ENCODE results near the gene MRPL58. TPM values are rescaled to one million over a fixed set of nuclear protein-coding genes. Genes with fewer than 3 reads are reported as not detected.

Gene MRPL58
- polyA plus RNA-seq, 1 donor from 2014 or later, result 53.9 TPM

- H3K4me3 Mint-ChIP-seq, result no peak overlapping the region
- H3K9me3 Mint-ChIP-seq, result no peaks in the 10 kb centered on the region
- no peaks in the 10 kb centered on the region for H3K27me3 Mint-ChIP-seq
- H3K36me3 Mint-ChIP-seq, result peaks cover 4% of the 10 kb centered on the region
- no peak overlapping the region for H3K27ac Mint-ChIP-seq
- peaks cover 0 to 2% (median 0%) of the 10 kb centered on the region in 3 donors for H3K4me1 Mint-ChIP-seq
Observed at GRCh38 chr17:75061618-75062017, 49.1 kb downstream of the MRPL58 start.

GRCh38 chr17:75063201-75063600, 50.7 kb downstream of the MRPL58 start:
- H3K27ac Mint-ChIP-seq, result no peak overlapping the region
- peaks cover 4% of the 10 kb centered on the region for H3K36me3 Mint-ChIP-seq
- H3K27me3 Mint-ChIP-seq, result no peaks in the 10 kb centered on the region
- no peak overlapping the region for H3K4me3 Mint-ChIP-seq
- peaks cover 0 to 5% (median 0%) of the 10 kb centered on the region in 3 donors for H3K4me1 Mint-ChIP-seq
- no peaks in the 10 kb centered on the region for H3K9me3 Mint-ChIP-seq

DNA sequence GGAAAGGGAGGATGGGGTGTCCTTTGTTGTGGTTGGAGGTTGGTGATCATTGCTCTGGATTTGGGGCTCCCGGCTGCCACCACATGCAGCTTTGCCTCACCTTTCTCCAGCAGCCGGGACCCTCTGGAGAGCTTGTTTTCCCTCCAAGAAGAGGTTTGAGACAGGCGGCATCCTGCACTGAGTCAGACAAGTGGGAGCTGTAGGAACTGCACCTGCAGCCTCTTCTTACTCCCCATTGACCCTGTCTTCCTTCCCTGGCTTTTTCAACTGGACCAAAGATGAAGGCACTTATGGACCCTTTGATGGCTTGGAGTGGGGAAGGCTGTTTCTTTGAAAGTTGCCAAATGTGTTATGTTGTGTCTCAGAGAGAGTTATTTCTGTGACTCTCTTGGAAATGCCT, 51.2 kb downstream of the MRPL58 start:
- Mint-ChIP-seq H3K27ac (no peak overlapping the region), H3K4me3 (no peak overlapping the region), H3K27me3 (no peaks in the 10 kb centered on the region), H3K9me3 (no peaks in the 10 kb centered on the region), H3K4me1 (peaks cover 0 to 5% (median 0%) of the 10 kb centered on the region in 3 donors), H3K36me3 (peaks cover 4% of the 10 kb centered on the region)

- Mint-ChIP-seq H3K4me3 (no peak overlapping the region), H3K4me1 (peaks cover 0 to 6% (median 0%) of the 10 kb centered on the region in 3 donors), H3K27ac (no peak overlapping the region), H3K9me3 (no peaks in the 10 kb centered on the region), H3K36me3 (peaks cover 4% of the 10 kb centered on the region), H3K27me3 (no peaks in the 10 kb centered on the region)
Observed at GRCh38 chr17:75064040-75064439, 51.6 kb downstream of the MRPL58 start.

DNA sequence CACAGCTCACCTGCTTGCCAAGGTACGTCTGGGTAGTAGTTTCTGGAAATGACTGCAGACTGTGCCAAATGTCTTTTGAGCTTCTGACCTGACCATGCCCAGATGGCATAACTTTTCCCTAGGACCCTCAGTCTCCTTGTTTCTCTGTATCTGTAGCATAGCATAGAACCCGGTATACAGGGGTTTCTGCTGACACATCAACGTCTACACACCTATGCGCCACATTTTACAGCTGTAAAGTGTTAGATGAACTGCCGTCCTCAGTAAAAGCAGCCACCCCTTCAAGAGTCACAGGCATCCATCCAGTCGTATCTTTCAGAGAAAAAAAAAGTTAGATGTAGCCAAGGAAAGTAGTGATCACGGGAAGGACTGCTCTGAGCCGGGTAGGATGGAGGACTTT, 52.0 kb downstream of the MRPL58 start:
- peaks cover 0 to 6% (median 0%) of the 10 kb centered on the region in 3 donors for H3K4me1 Mint-ChIP-seq
- no peaks in the 10 kb centered on the region for H3K9me3 Mint-ChIP-seq
- H3K36me3 Mint-ChIP-seq, result peaks cover 4% of the 10 kb centered on the region
- H3K27me3 Mint-ChIP-seq, result no peaks in the 10 kb centered on the region
- H3K27ac Mint-ChIP-seq, result no peak overlapping the region
- H3K4me3 Mint-ChIP-seq, result no peak overlapping the region

DNA sequence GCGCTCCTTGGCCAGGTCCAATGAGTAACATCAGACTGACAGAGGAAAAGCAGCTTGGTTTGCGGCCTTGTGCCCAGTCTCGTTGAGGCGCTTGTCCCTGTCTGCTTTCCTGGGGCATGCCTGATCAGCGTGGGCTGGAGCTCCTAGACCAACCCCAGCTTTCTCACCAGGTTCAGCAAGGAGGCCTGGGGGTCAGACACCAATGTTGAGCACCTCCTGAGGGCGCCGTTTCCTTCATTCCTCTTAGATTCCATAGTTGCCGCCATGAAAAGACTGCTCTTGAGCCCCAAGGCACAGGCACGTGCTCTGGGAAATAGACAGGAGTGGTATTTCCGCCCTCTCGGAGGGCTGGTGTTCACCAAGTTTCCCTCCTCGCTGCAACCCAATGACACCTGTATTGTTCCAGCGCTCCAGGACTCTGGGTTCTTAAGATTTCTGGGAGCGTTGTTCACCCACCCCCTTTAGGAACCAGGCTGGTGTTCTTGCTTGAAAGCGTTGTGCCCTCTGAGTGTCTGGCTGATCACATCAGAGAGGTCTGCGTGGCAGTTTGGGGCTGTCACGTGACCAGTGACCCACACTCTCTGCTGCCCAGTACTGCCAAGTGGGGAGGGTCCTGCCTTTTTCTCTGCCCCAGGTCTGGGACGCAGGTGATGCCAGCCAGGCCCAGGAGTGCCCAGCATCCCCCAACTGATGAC, 52.5 kb downstream of the MRPL58 start:
- no peak overlapping the region for H3K27ac Mint-ChIP-seq
- peaks cover 0 to 6% (median 4%) of the 10 kb centered on the region in 3 donors for H3K4me1 Mint-ChIP-seq
- H3K9me3 Mint-ChIP-seq, result no peaks in the 10 kb centered on the region
- no peaks in the 10 kb centered on the region for H3K27me3 Mint-ChIP-seq
- no peak overlapping the region for H3K4me3 Mint-ChIP-seq
- H3K36me3 Mint-ChIP-seq, result peaks cover 4% of the 10 kb centered on the region

DNA sequence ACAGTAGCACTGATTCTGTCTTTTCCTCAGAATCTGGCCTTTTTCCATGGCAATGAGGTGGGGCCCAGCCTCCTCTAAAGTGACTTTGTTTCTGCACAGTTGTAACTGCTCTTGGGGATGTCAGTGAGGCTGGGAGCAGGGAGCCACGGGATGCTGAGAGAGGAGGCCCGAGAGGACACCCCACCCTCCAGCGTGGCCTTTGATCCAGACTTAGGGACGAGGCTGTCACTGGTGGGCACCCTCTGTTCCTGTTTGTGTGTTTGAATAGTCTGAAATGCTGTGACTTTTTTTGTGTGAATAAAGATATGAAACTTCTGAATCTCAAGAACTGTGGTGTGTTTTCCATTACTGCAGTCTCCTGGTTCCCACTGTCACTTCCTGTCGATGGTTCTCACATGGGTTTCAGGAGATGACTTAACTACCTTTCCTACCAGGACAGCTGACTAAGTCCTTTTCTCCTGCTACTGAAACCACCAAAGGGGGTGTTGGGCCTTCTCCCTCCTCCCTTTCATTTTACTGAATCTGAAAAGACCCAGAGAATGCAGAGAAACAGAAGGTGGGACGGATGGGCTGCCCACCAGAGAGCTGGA, 53.2 kb downstream of the MRPL58 start:
- no peaks in the 10 kb centered on the region for H3K27me3 Mint-ChIP-seq
- peaks cover 0 to 6% (median 4%) of the 10 kb centered on the region in 3 donors for H3K4me1 Mint-ChIP-seq
- H3K4me3 Mint-ChIP-seq, result no peak overlapping the region
- no peaks in the 10 kb centered on the region for H3K9me3 Mint-ChIP-seq
- peaks cover 4% of the 10 kb centered on the region for H3K36me3 Mint-ChIP-seq
- no peak overlapping the region for H3K27ac Mint-ChIP-seq

DNA sequence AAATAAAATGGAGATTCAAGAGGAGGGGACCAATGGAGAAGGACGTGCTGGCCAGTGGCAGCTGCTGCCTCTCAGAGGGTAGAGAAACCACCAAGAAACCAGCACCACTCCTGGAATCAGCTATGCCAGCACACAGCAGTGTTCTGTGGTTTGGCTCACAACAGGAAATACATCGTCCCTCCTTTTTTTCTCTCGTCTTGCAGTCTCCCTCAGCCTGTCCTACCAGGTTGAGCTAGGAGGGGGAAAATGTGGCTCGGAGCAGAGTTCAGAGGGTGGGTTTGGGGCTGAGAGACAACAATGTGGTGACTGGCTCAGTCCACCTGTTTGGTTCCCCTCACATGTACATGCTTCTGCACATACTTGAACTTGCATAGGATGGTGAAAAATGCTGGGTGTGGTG, 55.4 kb downstream of the MRPL58 start:
- H3K27ac Mint-ChIP-seq, result no peak overlapping the region
- H3K27me3 Mint-ChIP-seq, result no peaks in the 10 kb centered on the region
- no peaks in the 10 kb centered on the region for H3K9me3 Mint-ChIP-seq
- H3K36me3 Mint-ChIP-seq, result peaks cover 2% of the 10 kb centered on the region
- peaks cover 0 to 8% (median 4%) of the 10 kb centered on the region in 3 donors for H3K4me1 Mint-ChIP-seq
- peak overlapping the region in 1 of 4 donors; percentile 39 for H3K4me3 Mint-ChIP-seq

DNA sequence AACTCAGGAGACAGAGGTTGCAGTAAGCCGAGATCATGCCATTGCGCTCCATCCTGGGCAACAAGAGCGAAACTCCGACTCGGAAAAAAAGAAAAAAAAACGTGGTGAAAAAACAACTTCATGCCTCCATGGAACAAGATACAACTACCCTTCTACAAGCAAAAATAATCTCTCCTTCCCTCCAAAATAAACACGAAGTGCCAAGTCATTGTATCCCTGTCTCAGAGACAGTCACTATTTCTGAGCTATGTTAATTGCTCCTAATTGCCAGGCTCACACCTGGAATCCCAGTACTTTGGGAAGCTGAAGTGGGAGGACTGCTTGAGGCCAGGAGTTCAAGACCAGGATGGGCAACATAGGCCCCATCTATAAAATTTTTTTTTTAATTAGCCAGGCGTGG, 56.3 kb downstream of the MRPL58 start:
- Mint-ChIP-seq H3K36me3 (peaks cover 2% of the 10 kb centered on the region), H3K27ac (no peak overlapping the region), H3K27me3 (no peaks in the 10 kb centered on the region), H3K4me3 (no peak overlapping the region), H3K9me3 (no peaks in the 10 kb centered on the region), H3K4me1 (peaks cover 0 to 8% (median 4%) of the 10 kb centered on the region in 3 donors)

DNA sequence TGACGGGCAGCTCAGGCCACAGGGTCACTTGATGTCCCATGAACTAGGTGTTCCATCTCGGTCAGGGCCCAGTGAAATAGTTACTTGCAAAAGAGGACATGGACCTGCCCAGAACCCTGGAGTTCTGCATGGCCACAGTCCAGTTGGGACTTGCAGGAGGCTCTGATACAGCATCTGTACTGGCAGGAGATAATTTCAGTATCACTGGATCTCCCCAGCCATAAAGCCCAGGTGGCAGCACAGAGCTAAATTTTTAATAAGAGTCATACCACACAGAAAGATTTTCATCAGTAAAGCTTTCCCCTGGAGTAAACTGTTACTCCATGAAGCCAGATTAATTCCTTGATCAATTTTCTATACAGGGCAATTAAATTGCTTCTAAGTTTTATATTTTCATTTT, 57.3 kb downstream of the MRPL58 start:
- H3K9me3 Mint-ChIP-seq, result no peaks in the 10 kb centered on the region
- H3K4me3 Mint-ChIP-seq, result no peak overlapping the region
- H3K4me1 Mint-ChIP-seq, result peaks cover 0 to 8% (median 4%) of the 10 kb centered on the region in 3 donors
- H3K27ac Mint-ChIP-seq, result no peak overlapping the region
- H3K36me3 Mint-ChIP-seq, result no peaks in the 10 kb centered on the region
- no peaks in the 10 kb centered on the region for H3K27me3 Mint-ChIP-seq

Other genes starting within 250 kb of the MRPL58 start
- gene NAT9, start 236.3 kb upstream of the MRPL58 start, polyA plus RNA-seq, result 24.5 TPM
- not detected for gene GRIN2C, start 152.8 kb upstream of the MRPL58 start, polyA plus RNA-seq
- gene FDXR, start 139.7 kb upstream of the MRPL58 start, polyA plus RNA-seq, result 5.9 TPM
- gene FADS6, start 119.0 kb upstream of the MRPL58 start, polyA plus RNA-seq, result not detected
- gene USH1G, start 89.4 kb upstream of the MRPL58 start, polyA plus RNA-seq, result not detected
- gene OTOP2, start 88.4 kb upstream of the MRPL58 start, polyA plus RNA-seq, result not detected
- not detected for gene OTOP3, start 76.8 kb upstream of the MRPL58 start, polyA plus RNA-seq
- 1.2 TPM for gene HID1, start 39.9 kb upstream of the MRPL58 start, polyA plus RNA-seq
- not detected for gene CDR2L, start 25.0 kb upstream of the MRPL58 start, polyA plus RNA-seq
- 241 TPM for gene ATP5PD, start 34.3 kb downstream of the MRPL58 start, polyA plus RNA-seq
- 5.7 TPM for gene KCTD2, start 34.6 kb downstream of the MRPL58 start, polyA plus RNA-seq
- 3.0 TPM for gene SLC16A5, start 75.3 kb downstream of the MRPL58 start, polyA plus RNA-seq
- gene ARMC7, start 97.3 kb downstream of the MRPL58 start, polyA plus RNA-seq, result 4.5 TPM
- gene NT5C, start 119.1 kb downstream of the MRPL58 start, polyA plus RNA-seq, result 150 TPM
- 150 TPM for gene JPT1, start 141.8 kb downstream of the MRPL58 start, polyA plus RNA-seq
- 391 TPM for gene SUMO2, start 170.3 kb downstream of the MRPL58 start, polyA plus RNA-seq
- 32.3 TPM for gene NUP85, start 193.0 kb downstream of the MRPL58 start, polyA plus RNA-seq
- gene GGA3, start 248.9 kb downstream of the MRPL58 start, polyA plus RNA-seq, result 27.8 TPM
- 101 TPM for gene MRPS7, start 249.2 kb downstream of the MRPL58 start, polyA plus RNA-seq